Stimulated activated CD4-positive, alpha-beta T cell treated with anti-CD3 and anti-CD28 coated beads, Interleukin-4, amount 100 ng/mL, for 1 hour (primary cell): ENCODE results near the gene STOM.

Experiments
- DNase-seq: peaks from one replicate; pipeline ENCODE4 v3.0.0-alpha.2; 2020

STOM gene

DNA sequence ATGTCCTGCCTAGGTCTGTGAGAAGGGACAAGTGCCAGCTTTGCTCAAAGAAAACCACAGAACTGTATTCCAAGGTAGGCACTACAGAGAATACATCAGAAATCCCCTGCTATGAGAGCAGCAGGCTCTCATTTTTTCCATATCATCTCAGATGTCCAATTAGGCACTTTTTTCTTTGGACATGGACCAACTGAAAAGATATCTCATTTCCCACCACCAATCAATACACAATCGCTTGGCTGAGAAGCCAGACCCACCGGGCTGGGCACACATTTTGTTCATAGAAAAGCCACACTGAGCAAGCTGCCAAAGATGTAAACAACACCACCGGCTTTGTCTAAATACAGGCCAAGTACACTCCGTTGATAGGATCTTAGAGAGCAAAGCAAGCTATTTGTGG is 25.9 kb downstream of the STOM start:
- no peak for DNase-seq

DNA sequence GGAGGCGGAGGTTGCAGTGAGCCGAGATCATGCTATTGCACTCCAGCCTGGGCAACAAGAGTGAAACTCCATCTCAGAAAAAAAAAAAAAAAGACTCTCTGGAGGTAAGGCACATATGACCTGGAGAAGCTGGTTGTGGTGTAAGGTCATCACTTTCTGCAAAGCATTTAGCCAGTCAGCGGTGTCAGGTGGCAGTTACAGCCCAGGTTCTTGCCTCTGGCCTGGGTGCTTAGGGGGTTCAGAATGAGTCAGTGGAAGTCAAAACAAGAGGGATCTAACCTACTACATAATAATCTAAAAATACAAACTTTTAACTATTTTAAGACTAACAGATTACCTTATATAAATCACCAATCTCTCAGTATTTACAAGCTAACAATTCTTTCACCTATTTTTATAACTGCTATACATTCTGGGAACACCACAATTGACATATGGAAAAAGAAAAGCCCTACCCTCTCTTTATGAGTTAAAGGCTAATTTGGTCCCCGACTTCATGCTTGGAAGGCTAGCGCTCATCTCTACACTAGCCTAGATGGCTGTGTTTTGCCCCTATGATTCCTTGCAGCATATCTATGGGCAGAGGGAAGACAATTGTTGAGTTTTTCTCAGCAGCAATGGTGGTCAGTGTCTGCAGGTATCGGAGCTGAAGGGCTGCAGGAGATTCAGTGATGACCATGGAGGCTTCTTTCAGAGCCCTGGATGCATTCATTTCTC is 29.2 kb downstream of the STOM start:
- no peak for DNase-seq

DNA sequence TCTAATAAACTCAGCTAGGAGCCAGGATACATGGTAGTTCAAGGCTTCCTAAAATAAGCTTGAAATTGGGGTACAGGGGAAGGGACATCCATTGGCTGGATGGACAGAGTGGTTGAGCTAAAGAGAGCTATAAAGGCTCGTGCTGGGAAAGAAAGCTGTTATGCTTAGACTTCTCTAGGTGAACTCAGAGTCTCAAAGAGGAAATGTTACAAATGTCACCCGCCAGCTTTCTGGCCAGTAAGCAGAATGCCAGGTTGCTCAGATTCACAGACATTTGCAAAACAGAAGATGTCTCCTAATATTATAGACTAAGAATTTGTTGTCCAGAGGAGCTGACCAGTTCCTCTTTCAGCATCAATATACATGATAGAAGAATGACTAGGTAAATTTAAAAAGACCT is 30.6 kb downstream of the STOM start:
- no peak for DNase-seq

DNA sequence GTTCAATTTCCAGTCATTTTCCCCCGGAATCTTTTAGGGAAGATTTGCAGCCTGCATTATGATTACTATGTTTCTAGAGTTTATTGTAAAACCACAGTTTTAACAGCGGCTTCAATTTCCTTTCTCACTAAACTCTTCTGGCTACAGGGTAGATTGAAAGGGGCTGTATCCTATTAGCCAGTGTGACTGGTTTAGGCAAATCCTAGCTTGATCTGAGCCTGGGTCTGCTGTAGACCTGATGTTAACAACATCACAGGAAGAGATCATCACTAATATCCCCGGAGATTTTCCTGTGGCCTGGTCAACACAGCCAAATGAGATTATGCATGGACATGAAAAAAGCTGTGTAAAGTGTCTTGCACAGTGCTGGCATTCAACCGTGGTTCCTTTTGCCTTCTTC is 33.4 kb downstream of the STOM start:
- DNase-seq, result no peak

DNA sequence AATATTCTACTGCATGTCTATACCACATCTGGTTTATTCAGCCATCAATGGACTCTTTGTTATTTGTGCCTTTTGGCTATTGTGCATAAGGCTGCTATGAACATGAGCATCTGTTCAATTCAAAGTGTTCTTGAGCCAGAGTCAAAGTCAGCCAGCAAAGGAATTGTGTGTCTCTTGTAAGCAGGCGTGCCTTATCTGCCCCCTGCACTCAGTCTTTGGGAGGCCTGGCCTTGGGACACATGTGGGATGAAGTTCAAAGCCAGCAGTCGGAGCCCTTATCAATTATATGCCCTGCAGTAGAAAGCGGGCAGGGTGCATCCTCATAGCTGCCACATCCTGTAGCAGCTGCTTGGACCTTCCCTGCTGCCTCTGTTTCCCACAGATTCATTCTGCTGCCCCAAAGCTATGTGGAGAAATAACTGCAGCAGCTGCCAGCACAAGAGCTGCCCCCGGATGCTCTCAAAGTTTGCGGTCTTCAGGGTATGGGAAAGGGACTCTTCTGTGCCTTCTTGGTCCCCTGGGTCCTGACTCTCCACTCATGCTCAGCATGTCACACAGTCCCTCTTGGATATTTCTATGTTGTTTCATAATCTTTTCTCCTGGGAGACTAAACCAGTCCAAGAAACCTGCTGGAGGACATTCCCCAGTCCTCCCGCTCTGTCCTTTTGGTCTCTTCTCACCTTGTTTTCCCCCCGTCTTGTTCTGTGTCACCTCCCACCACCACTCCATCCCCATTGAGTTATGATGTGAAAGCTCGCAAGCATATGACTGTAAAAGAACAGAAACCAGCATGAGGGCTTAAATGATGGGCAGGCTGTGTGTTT is 35.9 kb downstream of the STOM start:
- DNase-seq, result no peak

DNA sequence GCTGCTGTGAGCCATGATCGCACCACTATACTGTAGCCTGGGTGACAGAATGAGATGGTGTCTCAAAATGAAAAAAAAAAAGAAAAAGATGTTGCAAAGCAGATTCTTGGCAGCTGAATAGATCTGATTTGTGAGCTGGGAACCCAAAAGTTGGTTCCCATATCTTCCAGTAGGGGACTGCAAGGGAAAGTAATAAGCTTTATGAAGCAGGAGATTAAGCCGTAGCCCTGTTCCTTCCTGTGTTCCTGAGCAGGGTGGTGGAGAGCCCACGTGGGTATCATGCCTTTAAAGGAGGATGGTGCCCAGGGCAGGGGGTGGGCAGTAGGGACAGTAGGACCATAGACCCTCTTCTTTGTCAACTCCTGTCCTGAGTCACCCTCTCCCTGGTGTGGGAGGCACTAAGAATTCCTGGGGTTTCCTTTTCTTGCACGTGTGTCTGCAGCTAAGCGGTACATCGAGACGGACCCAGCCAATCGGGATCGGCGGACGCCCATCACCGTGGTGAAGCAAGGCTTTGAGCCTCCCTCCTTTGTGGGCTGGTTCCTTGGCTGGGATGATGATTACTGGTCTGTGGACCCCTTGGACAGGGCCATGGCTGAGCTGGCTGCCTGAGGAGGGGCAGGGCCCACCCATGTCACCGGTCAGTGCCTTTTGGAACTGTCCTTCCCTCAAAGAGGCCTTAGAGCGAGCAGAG is 37.9 kb downstream of the STOM start:
- DNase-seq, result no peak

DNA sequence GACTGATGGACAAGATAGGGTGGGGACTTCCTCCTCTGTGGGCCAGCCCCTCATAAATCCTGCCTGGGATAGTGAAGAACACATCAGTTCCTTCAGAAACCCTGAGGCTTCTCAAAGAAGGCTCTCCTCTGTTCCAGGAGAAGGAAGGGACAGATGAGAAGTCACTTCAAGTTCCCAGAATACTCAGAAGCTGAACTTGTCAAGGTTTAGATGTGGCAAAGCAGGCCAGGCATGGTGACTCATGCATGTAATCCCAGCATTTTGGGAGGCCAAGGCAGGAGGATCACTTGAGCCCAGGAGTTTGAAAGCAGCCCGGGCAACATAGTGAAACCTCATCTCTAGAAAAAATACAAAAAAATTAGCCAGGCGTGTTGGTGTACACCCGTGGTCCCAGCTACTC is 38.5 kb downstream of the STOM start:
- no peak for DNase-seq

DNA sequence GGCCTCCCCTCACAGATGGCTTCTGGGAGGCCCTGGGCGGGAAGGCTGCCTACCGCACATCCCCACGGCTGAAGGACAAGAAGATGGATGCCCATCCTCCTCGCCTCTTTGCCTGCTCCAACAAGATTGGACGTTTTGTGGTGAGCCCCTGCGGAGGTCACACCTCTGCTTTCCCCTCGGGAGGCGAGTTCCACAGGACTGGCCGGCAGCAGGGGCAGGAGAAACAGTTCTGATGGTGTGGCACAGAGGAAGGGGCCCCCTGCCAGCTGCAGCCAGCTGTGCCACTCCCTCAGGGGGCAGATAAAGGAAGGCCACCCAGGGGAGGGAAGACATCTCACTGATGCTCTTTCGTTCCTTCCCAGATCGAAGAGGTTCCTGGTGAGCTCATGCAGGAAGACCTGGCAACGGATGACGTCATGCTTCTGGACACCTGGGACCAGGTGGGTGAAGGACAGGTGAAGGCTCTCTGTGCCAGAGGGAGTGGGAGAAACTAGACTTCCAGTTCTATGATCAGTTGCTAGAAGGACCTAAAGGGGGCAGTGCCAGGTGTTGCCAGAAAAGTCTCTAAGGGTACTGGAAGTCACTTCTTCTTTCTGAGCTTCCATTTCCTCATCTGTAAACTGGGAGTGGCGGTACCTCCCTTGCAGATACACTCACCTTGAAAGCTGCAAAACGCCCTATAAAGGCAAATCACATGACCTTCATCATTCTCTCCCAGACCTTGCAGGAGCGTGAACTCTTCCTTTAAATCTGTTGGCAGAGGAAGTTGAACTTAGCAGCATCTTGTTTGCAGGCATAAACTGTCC is 41.0 kb downstream of the STOM start:
- DNase-seq, result no peak

DNA sequence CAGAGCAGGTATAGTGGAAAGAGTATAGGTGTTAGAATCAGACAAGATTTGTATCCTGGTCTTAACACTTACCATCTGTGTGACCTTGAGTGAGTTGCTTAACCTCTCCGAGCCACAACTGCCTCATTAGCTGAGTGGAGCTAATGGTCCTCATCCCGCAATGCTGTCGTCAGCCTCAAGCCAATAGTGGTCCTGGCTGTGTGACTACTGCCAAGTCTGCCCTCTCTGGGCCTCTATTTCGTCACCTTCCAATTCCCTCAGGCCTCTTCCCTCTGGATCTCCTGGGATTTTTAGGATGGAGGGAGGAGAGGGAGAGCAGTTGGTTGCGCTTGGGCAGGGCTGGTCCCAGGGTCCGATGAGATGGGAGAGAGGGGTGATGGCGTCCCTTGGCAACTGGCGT is 41.6 kb downstream of the STOM start:
- DNase-seq, result no peak

DNA sequence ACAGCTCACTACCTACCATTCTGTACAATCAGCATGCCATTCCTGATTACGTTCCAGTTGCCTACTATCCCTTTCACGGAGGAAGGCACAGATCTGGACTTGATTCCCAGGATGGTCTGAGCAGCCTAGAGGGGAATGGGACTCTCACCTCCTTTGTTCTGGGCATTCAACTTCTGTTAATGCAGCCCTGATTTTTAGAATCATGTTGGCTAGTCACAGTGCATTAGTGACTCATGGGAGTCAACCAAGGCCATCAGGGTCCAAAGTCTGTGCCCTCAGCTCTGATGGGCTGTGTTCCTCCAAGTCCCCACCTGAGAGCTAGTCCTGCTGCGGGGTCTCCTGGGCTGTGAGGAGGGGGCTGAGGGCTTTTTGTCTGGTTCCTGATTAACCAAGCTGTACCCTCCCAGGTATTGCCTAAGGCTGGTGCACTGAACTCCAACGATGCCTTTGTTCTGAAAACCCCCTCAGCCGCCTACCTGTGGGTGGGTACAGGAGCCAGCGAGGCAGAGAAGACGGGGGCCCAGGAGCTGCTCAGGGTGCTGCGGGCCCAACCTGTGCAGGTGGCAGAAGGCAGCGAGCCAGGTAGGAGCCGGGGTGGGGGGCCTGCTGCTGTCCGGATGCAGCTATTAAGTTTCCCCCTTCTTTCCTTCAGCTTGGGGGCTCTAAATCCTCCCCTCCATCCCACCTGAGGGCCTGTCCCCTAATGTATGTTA is 43.0 kb downstream of the STOM start:
- DNase-seq, result no peak

DNA sequence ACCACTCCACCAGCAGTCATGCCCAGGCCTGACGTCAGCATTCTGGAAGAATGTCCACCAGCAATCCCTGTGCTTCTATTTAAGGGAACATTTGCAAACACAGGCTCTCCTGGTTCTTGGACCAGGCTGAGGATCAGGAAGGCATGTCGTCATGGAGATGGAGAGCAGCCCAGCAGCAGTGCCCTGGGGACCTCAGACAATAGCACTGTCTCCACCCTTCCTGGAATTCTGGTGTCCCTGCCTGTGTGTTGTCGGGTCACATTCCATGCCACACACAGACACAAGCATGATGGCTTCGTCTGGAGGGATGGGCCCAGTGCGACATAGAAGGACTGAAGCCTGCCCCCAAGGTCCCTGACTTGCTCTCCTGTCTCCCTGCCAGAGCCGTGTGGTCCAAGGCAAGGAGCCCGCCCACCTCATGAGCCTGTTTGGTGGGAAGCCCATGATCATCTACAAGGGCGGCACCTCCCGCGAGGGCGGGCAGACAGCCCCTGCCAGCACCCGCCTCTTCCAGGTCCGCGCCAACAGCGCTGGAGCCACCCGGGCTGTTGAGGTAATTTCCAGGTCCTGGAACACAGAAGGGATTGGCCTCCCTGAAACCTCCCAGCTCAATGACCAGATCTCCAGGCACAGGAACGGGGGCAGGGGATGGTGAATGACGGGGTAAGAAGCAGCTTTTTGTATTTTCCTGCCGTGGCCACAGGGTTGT is 43.8 kb downstream of the STOM start:
- no peak for DNase-seq

DNA sequence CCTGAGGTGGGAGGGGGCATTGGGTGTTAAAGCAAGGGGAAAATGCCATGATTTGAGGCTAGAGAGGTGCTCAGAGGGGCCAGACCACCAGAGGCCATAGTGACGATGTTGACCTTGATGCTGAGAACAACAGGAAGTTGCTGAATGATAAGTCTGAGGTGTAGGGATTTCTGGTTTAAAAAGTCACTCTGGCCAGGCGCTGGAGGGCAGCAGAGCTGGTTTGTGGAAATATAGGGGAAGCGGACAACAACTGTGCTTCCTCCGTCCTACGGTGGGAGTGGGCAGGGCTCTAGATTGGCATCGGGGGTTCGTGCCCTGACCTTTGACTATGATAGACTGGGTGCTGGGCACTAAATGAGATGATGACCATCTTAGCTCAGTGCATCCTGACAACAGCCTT is 44.7 kb downstream of the STOM start:
- no peak for DNase-seq

DNA sequence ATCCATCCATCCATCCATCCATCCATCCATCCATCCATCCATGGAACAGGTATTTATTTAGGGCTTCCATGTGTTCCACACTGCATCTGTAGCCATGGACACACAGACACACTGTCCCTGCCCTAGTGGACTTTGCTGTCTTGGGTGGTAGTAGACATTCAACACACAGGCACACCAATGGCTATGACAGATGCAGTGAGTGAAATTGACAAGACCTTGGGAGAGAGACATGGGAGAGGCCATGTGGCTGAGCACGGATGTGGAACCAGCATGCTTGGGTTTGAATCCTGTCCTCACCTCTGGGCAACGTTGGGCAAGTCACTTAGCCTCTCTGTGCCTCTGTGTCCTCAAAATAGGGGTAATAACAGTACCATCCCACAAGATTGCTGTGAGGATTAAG is 45.3 kb downstream of the STOM start:
- DNase-seq, result no peak

DNA sequence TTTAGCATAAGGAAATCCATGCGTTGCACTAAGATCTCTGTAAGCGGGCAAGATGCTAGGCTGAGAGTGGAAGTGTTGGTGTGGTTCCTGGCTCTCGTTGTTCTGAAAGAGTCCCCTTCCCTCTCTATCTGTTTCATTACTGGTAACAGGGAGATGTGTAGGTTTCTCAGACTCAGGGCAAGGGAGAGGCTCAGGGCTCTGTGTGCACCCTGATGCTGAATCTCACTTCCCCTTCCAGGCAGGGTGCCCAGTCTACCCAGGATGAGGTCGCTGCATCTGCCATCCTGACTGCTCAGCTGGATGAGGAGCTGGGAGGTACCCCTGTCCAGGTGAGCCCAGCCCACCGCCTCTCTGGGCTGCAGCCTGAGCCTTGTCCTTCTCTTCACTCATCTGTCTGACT is 45.7 kb downstream of the STOM start:
- DNase-seq, result no peak

DNA sequence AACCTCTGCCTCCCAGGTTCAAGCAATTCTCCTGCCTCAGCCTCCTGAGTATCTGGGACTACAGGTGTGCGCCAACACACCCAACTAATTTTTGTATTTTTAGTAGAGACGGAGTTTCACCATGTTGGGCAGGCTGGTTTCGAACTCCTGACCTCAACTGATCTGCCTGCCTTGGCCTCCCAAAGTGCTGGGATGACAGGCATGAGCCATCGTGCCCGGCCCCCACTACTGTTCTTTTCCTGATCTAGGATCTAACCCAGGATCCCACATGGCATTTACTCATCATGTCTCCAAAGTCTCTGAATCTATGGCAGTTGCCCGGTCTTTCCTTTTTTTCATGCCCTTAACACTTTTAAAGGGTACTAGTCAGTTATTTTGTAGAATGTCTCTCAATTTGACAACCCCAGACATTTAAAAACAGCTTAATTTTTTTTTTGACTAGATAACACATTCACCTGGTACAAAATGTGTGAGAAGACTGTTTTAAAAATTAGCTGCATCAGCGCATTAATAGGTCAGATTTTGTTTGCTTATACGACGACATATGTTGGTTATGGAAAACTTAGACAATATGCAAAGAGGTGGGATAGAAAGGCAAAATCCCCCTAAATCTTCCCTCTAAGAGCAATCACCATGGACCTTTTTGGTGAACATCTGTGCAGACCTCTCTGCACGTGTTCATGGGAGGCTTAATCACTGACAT is 46.5 kb downstream of the STOM start:
- DNase-seq, result no peak

DNA sequence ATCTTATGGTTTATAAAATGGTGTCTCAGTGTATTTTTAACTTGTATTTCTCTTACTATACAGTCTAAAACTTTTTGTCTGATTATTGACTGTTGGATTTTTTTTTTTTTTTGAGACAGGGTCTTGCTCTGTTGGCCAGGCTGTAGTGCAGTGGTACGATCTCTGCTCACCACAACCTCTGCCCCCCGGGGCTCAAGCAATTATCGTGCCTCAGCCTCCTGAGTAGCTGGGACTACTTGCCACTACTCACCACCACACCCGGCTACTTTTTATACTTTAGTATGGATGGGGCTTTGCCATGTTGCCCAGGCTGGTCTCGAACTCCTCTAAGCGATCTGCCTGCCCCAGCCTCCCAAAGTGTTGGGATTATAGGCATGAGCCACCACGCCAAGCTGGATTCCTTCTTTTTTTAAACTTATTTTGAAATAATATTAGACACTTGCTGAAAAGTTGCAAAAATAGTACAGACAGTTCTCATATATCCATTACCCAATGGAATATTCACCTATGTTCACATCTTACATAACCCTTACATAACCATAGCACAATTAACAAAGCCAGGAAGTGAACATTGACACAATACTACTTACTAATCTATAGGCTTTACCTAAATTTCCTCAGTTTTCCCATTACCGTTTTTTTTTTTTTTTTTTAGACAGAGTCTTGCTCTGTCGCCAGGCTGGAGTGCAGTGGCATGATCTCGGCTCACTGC is 47.2 kb downstream of the STOM start:
- no peak for DNase-seq

DNA sequence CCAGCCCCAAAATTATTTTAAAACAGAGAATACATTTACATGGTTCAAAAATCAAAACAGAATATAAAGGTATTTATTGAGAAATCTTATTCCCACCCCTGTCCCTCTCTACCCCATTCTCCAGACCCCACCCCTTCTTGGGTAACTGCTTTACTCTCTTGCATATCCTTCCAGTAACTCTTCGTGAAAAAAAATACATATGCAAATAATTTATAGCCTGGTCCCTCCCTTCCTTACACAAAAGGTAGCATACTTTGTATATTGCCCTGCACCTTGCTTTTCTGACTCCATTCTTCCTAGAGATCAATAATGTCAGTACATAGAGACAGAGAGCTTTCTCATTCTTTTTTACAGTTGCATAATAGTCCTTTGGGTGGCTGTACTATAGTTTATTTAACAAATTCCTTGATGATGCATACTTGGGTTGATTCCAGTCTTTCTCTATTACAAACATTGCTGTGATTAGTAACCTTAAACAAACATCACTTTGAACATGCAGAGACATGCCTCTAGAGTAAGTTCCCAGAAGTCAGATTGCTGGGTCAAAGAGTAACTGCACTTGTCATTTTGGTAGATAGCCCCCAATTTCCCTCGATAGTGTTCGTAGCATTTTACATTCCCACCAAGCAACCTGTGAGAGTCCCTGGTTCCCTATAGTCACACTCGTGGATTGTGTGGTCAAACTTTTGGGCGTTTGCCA is 47.9 kb downstream of the STOM start:
- DNase-seq, result no peak

DNA sequence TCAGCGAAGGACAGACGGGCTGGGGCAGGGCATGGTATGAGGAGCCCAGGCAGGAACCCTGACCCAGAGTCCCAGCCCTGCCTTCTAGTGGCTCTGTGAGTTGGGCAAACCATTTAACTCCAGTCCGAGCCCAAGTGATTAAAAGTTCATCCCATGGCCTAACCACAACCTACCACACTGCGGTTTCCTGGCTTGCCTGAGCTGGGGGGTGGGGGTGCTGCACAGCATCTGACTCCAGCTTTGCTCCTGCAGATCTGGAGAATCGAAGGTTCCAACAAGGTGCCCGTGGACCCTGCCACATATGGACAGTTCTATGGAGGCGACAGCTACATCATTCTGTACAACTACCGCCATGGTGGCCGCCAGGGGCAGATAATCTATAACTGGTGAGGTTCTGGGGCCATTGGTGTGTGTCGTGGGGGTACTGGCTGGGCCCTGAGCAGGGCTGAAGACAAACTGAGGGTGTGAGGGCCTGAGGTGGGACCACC is 49.0 kb downstream of the STOM start:
- DNase-seq, result no peak

DNA sequence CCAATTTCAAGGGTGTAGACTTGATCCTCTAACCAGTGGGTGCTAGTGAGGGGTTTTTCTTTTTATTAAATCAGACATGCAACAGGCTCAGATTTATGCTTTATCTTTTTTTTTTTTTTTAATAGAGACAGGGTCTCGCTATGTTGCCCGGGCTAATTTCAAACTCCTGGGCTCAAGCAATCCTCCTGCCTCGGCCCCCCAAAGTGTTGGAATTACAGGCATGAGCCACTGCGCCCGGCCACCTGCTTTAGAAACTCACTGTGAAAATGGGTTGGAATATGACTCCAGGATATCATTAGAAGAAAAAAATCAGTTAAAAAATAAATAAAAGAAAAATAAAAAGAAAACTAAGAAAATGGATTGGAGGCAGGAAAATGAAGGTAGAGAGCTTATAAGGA is 50.7 kb downstream of the STOM start:
- DNase-seq, result no peak
